DOHH2 (cell line): ENCODE measurements around the gene AKR1C3.

Source experiments
- CTCF ChIP-seq: fragments of 200-600 bp; sonication (generic); IDR thresholded peaks from one replicate; pipeline ENCODE4 v1.5.1; 2014; ENCODE audit warnings: antibody characterized with exemption, mild to moderate bottlenecking, low read depth, low read length; ENCODE audit not compliant: poor library complexity, severe bottlenecking
- EZH2phosphoT487 ChIP-seq: fragments of 200-600 bp; sonication (generic); IDR thresholded peaks from 2 replicates; pipeline ENCODE4 v1.6.1; 2017; ENCODE audit warnings: borderline replicate concordance, mild to moderate bottlenecking, antibody characterized with exemption, low read length, moderate library complexity, mixed read lengths

- TF ChIP-seq EZH2phosphoT487 (no peak), CTCF (no peak)
These were observed 29.7 kb downstream of the AKR1C3 start for GRCh38 chr10:5123886-5124285.
